ENCODE results near the gene NDUFB3. TPM values are rescaled to one million over a fixed set of nuclear protein-coding genes. Genes with fewer than 3 reads are reported as not detected.

Gene NDUFB3
- total and polyA plus RNA-seq, 10 of the 15 experiments (the other 5 are each of a cell fraction or from before 2014, with no cell fraction given), result 115 to 1,059 (median 187) TPM

- no peak for TF ChIP-seq CHD4 (IDR thresholded peaks at IDR 0.05)
- peak; percentile 50; the same call in 1 of the 2 replicates for TF ChIP-seq CREB1 (IDR thresholded peaks at IDR 0.05; ENCODE audit: low read depth)
- no peak for TF ChIP-seq POLR2A (IDR thresholded peaks at IDR 0.05; ENCODE audit: low read depth, low read length)
- TF ChIP-seq CEBPB (IDR thresholded peaks at IDR 0.05; ENCODE audit: borderline replicate concordance in 1 of 2, low read depth in 2 of 2, low read length in 2 of 2), result peak in 1 of 2 experiments; percentile 64; a peak in 1 of 4 replicates
- TF ChIP-seq, protein P1, sequence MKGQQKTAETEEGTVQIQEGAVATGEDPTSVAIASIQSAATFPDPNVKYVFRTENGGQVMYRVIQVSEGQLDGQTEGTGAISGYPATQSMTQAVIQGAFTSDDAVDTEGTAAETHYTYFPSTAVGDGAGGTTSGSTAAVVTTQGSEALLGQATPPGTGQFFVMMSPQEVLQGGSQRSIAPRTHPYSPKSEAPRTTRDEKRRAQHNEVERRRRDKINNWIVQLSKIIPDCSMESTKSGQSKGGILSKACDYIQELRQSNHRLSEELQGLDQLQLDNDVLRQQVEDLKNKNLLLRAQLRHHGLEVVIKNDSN (IDR thresholded peaks at IDR 0.05; ENCODE audit: borderline replicate concordance, extremely low read length, insufficient read depth, low read depth, low read length), result no peak
- TF ChIP-seq ELK1 (IDR thresholded peaks at IDR 0.05; ENCODE audit: low read depth, low read length), result no peak
- no peak for TF ChIP-seq BMI1 (IDR thresholded peaks at IDR 0.05; ENCODE audit: borderline replicate concordance)
- no peak for TF ChIP-seq SMC3 (IDR thresholded peaks at IDR 0.05; ENCODE audit: borderline replicate concordance, low read length)
- no peak for TF ChIP-seq FOXK2 (IDR thresholded peaks at IDR 0.05)
- no peak for TF ChIP-seq USF2 (IDR thresholded peaks at IDR 0.05; ENCODE audit: borderline replicate concordance, low read depth, low read length)
- TF ChIP-seq HCFC1 (IDR thresholded peaks at IDR 0.05; ENCODE audit: low read length), result no peak
- no peak for TF ChIP-seq EZH2 (IDR thresholded peaks at IDR 0.05; ENCODE audit: borderline replicate concordance, control insufficient read depth, low read depth, low read length)
- no peak for TF ChIP-seq BACH1 (IDR thresholded peaks at IDR 0.05; ENCODE audit: borderline replicate concordance)
These were observed 60.7 kb downstream of the NDUFB3 start (continued) for GRCh38 chr2:201132518-201132917.

Small RNA genes lying within 50 kb of the gene (small RNA-seq; reads per million reads assigned to genes)
- gene RNU6-1206P, result not detected

Other genes with a start within 250 kb of the NDUFB3 start
Only the 7 nearest of the 8 such genes appear.
- gene PPIL3, start 182.9 kb upstream of the NDUFB3 start, total RNA-seq (2014; rRNA removed), result 44.4 and 52.8 TPM in 2 replicates
- gene PPIL3, start 182.9 kb upstream of the NDUFB3 start, total RNA-seq (2014; rRNA removed; fragmentation: Illumina TruSeq; extraction: Trizol), result 58.6 and 58.8 TPM in 2 replicates
- 31.2 and 33.8 TPM in 2 replicates for gene PPIL3, start 182.9 kb upstream of the NDUFB3 start, total RNA-seq (2021)
- 176 and 314 TPM in 2 replicates for gene PPIL3, start 182.9 kb upstream of the NDUFB3 start, polyA plus RNA-seq (2011; rRNA removed)
- gene PPIL3, start 182.9 kb upstream of the NDUFB3 start, polyA plus RNA-seq (2014; fragmentation: Illumina TruSeq; extraction: Trizol), result 65.7 and 71.2 TPM in 2 replicates
- 100 to 1,000 TPM in 1 of 2 experiments, 10 to 100 TPM in 1; 71.2 to 103 TPM for gene PPIL3, start 182.9 kb upstream of the NDUFB3 start, polyA plus RNA-seq (2014; fragmentation: Nextera tagmentation; extraction: Ambion mirVana)
- gene PPIL3, start 182.9 kb upstream of the NDUFB3 start, polyA plus RNA-seq (2014; rRNA removed), result 49.6 and 59.5 TPM in 2 replicates
- gene PPIL3, start 182.9 kb upstream of the NDUFB3 start, polyA plus RNA-seq (2016; fragmentation: Nextera tagmentation; extraction: Ambion mirVana), result 10 to 100 TPM; 46.7 to 48.4 TPM
- 41.1 and 44.9 TPM in 2 replicates for gene NIF3L1, start 182.6 kb upstream of the NDUFB3 start, total RNA-seq (2014; rRNA removed)
- 36.9 and 40.3 TPM in 2 replicates for gene NIF3L1, start 182.6 kb upstream of the NDUFB3 start, total RNA-seq (2014; rRNA removed; fragmentation: Illumina TruSeq; extraction: Trizol)
- gene NIF3L1, start 182.6 kb upstream of the NDUFB3 start, total RNA-seq (2021), result 27.1 and 27.6 TPM in 2 replicates
- 95.9 and 114 TPM in 2 replicates for gene NIF3L1, start 182.6 kb upstream of the NDUFB3 start, polyA plus RNA-seq (2011; rRNA removed)
- 56.0 and 77.3 TPM in 2 replicates for gene NIF3L1, start 182.6 kb upstream of the NDUFB3 start, polyA plus RNA-seq (2014; fragmentation: Illumina TruSeq; extraction: Trizol)
- gene NIF3L1, start 182.6 kb upstream of the NDUFB3 start, polyA plus RNA-seq (2014; fragmentation: Nextera tagmentation; extraction: Ambion mirVana), result 10 to 100 TPM; 58.3 to 88.2 TPM
- 44.4 and 49.0 TPM in 2 replicates for gene NIF3L1, start 182.6 kb upstream of the NDUFB3 start, polyA plus RNA-seq (2014; rRNA removed)
- gene NIF3L1, start 182.6 kb upstream of the NDUFB3 start, polyA plus RNA-seq (2016; fragmentation: Nextera tagmentation; extraction: Ambion mirVana), result 10 to 100 TPM; 51.5 to 56.1 TPM
- 17.2 and 21.5 TPM in 2 replicates for gene ORC2, start 108.3 kb upstream of the NDUFB3 start, total RNA-seq (2014; rRNA removed)
- gene ORC2, start 108.3 kb upstream of the NDUFB3 start, total RNA-seq (2014; rRNA removed; fragmentation: Illumina TruSeq; extraction: Trizol), result 22.5 and 25.2 TPM in 2 replicates
- gene ORC2, start 108.3 kb upstream of the NDUFB3 start, total RNA-seq (2021), result 33.1 and 36.9 TPM in 2 replicates
- gene ORC2, start 108.3 kb upstream of the NDUFB3 start, polyA plus RNA-seq (2011; rRNA removed), result 11.5 and 12.9 TPM in 2 replicates
- 20.9 and 26.0 TPM in 2 replicates for gene ORC2, start 108.3 kb upstream of the NDUFB3 start, polyA plus RNA-seq (2014; fragmentation: Illumina TruSeq; extraction: Trizol)
- gene ORC2, start 108.3 kb upstream of the NDUFB3 start, polyA plus RNA-seq (2014; fragmentation: Nextera tagmentation; extraction: Ambion mirVana), result 1 to 10 TPM; 6.1 to 6.7 TPM
- gene ORC2, start 108.3 kb upstream of the NDUFB3 start, polyA plus RNA-seq (2014; rRNA removed), result 11.6 and 14.1 TPM in 2 replicates
- 10 to 100 TPM; 18.1 to 19.5 TPM for gene ORC2, start 108.3 kb upstream of the NDUFB3 start, polyA plus RNA-seq (2016; fragmentation: Nextera tagmentation; extraction: Ambion mirVana)
- 6.0 and 7.3 TPM in 2 replicates for gene HYCC2, start 330 bp upstream of the NDUFB3 start, total RNA-seq (2014; rRNA removed)
- gene HYCC2, start 330 bp upstream of the NDUFB3 start, total RNA-seq (2014; rRNA removed; fragmentation: Illumina TruSeq; extraction: Trizol), result 9.5 and 11.1 TPM in 2 replicates
- gene HYCC2, start 330 bp upstream of the NDUFB3 start, total RNA-seq (2021), result 15.2 and 17.4 TPM in 2 replicates
- gene HYCC2, start 330 bp upstream of the NDUFB3 start, polyA plus RNA-seq (2011; rRNA removed), result 9.2 and 14.4 TPM in 2 replicates
- gene HYCC2, start 330 bp upstream of the NDUFB3 start, polyA plus RNA-seq (2014; fragmentation: Illumina TruSeq; extraction: Trizol), result 6.7 and 8.5 TPM in 2 replicates
- gene HYCC2, start 330 bp upstream of the NDUFB3 start, polyA plus RNA-seq (2014; fragmentation: Nextera tagmentation; extraction: Ambion mirVana), result 1 to 10 TPM; 3.4 to 6.8 TPM
- 4.6 and 4.9 TPM in 2 replicates for gene HYCC2, start 330 bp upstream of the NDUFB3 start, polyA plus RNA-seq (2014; rRNA removed)
- gene HYCC2, start 330 bp upstream of the NDUFB3 start, polyA plus RNA-seq (2016; fragmentation: Nextera tagmentation; extraction: Ambion mirVana), result 10 to 100 TPM; 11.6 to 12.9 TPM
- gene CFLAR, start 44.2 kb downstream of the NDUFB3 start, total RNA-seq (2014; rRNA removed), result 81.4 and 106 TPM in 2 replicates
- 109 and 110 TPM in 2 replicates for gene CFLAR, start 44.2 kb downstream of the NDUFB3 start, total RNA-seq (2014; rRNA removed; fragmentation: Illumina TruSeq; extraction: Trizol)
- 97.7 and 99.5 TPM in 2 replicates for gene CFLAR, start 44.2 kb downstream of the NDUFB3 start, total RNA-seq (2021)
- 181 and 241 TPM in 2 replicates for gene CFLAR, start 44.2 kb downstream of the NDUFB3 start, polyA plus RNA-seq (2011; rRNA removed)
- gene CFLAR, start 44.2 kb downstream of the NDUFB3 start, polyA plus RNA-seq (2014; fragmentation: Illumina TruSeq; extraction: Trizol), result 103 and 125 TPM in 2 replicates
- 100 to 1,000 TPM; 103 to 105 TPM for gene CFLAR, start 44.2 kb downstream of the NDUFB3 start, polyA plus RNA-seq (2014; fragmentation: Nextera tagmentation; extraction: Ambion mirVana)
- gene CFLAR, start 44.2 kb downstream of the NDUFB3 start, polyA plus RNA-seq (2014; rRNA removed), result 70.5 and 80.6 TPM in 2 replicates
- 10 to 100 TPM; 87.2 to 89.4 TPM for gene CFLAR, start 44.2 kb downstream of the NDUFB3 start, polyA plus RNA-seq (2016; fragmentation: Nextera tagmentation; extraction: Ambion mirVana)
- 12.8 and 13.1 TPM in 2 replicates for gene CASP10, start 111.1 kb downstream of the NDUFB3 start, total RNA-seq (2014; rRNA removed)
- gene CASP10, start 111.1 kb downstream of the NDUFB3 start, total RNA-seq (2014; rRNA removed; fragmentation: Illumina TruSeq; extraction: Trizol), result 12.8 and 13.3 TPM in 2 replicates
- 11.2 and 12.4 TPM in 2 replicates for gene CASP10, start 111.1 kb downstream of the NDUFB3 start, total RNA-seq (2021)
- gene CASP10, start 111.1 kb downstream of the NDUFB3 start, polyA plus RNA-seq (2011; rRNA removed), result 14.1 and 17.9 TPM in 2 replicates
- gene CASP10, start 111.1 kb downstream of the NDUFB3 start, polyA plus RNA-seq (2014; fragmentation: Illumina TruSeq; extraction: Trizol), result 11.5 and 14.8 TPM in 2 replicates
- gene CASP10, start 111.1 kb downstream of the NDUFB3 start, polyA plus RNA-seq (2014; fragmentation: Nextera tagmentation; extraction: Ambion mirVana), result 1 to 10 TPM; 7.5 to 9.5 TPM
- 9.8 and 10.1 TPM in 2 replicates for gene CASP10, start 111.1 kb downstream of the NDUFB3 start, polyA plus RNA-seq (2014; rRNA removed)
- gene CASP10, start 111.1 kb downstream of the NDUFB3 start, polyA plus RNA-seq (2016; fragmentation: Nextera tagmentation; extraction: Ambion mirVana), result 1 to 10 TPM; 7.2 to 9.1 TPM
- gene CASP8, start 188.5 kb downstream of the NDUFB3 start, total RNA-seq (2014; rRNA removed), result 43.0 and 48.4 TPM in 2 replicates
- gene CASP8, start 188.5 kb downstream of the NDUFB3 start, total RNA-seq (2014; rRNA removed; fragmentation: Illumina TruSeq; extraction: Trizol), result 53.1 and 57.7 TPM in 2 replicates
- gene CASP8, start 188.5 kb downstream of the NDUFB3 start, total RNA-seq (2021), result 34.6 and 36.8 TPM in 2 replicates
- 31.1 and 42.1 TPM in 2 replicates for gene CASP8, start 188.5 kb downstream of the NDUFB3 start, polyA plus RNA-seq (2011; rRNA removed)
- gene CASP8, start 188.5 kb downstream of the NDUFB3 start, polyA plus RNA-seq (2014; fragmentation: Illumina TruSeq; extraction: Trizol), result 54.1 and 66.4 TPM in 2 replicates
- gene CASP8, start 188.5 kb downstream of the NDUFB3 start, polyA plus RNA-seq (2014; fragmentation: Nextera tagmentation; extraction: Ambion mirVana), result 10 to 100 TPM; 18.6 to 22.3 TPM
- gene CASP8, start 188.5 kb downstream of the NDUFB3 start, polyA plus RNA-seq (2014; rRNA removed), result 36.4 and 46.4 TPM in 2 replicates
- 10 to 100 TPM; 37.5 to 42.4 TPM for gene CASP8, start 188.5 kb downstream of the NDUFB3 start, polyA plus RNA-seq (2016; fragmentation: Nextera tagmentation; extraction: Ambion mirVana)